Tongue (tissue), 2 donors: Measurements from ENCODE around the gene KCTD5. TPM values are rescaled to one million over a fixed set of nuclear protein-coding genes. Genes with fewer than 3 reads are reported as not detected.
A peak's percentile ranks its signal among the peaks of the same experiment; 100 is the strongest.
"Not testable (repeated sequence)": the region's sequence is repeated elsewhere in the genome, so short reads cannot be mapped to it uniquely, and the experiment has no call there.

Source experiments
- DNase-seq: peaks from one replicate; pipeline ENCODE4 v3.0.0-alpha.2; 2015
- total RNA-seq: library from RNA; depleted of rRNA; stranded (reverse); fragments of >200 nt; gene quantifications from one replicate; pipeline ENCODE4 v1.2.3, GENCODE V29; 2014

KCTD5 gene
- total RNA-seq, 1 donor from 2014 or later, result 28.4 TPM

GRCh38 chr16:2673066-2673999, 9.0 kb upstream of the KCTD5 start:
- peak; percentile 98 for DNase-seq

DNA sequence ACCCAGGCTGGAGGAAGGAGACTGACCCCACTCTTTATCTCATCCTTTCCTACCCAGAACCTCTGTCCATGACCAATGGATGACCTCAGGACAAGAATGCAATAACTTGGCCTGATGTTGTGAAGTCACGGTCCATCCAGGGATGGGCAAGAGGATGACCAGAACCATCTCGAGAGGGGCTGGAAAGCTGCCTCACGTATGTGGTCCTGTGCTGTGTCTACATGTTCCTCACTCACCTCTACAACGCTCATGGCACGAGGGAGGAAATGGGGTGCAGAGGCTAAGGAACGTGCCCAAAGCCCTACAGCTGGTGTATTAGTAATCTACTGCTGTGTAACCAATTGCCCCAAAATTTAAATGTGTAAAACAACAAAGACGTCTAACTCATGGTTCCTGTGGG, 7.3 kb upstream of the KCTD5 start:
- DNase-seq, result no peak

DNA sequence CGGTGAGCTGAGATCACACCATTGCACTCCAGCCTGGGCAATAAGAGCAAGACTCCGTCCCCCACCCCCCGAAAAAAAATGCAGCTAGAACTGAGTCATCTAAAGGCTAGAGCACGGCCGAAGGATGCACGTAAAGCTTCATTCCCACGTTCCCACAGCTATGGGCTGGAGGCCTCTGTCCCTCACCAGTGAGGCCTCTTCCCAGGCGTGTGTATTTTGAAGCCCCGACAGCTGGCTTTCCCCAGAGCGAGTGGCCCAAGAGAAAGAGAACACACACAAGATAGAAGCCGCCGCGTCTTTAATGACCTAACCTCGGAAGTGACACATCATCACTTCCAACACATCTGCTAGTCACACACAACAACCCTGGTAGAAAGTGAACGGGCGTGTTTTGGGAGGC, 6.6 kb upstream of the KCTD5 start:
- DNase-seq, result peak; percentile 14

DNA sequence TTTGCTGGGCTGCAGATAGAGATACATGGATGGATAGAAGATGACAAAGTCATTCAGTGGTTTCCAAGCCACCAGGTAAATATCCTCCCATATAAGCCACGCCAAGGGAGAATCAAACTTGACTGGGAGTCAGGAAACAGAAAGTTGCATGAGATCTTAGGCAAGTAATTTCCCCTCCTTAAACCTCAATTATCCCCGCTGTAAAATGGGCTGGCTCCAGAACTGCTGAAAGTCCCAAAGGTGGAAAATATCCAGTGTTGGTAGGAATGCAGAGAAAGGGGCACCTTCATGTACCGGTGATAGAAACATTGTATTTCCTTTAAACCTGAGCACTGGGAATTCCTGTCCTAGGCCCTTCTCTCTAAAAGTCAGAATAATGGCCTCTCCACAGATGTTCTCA, 5.4 kb upstream of the KCTD5 start:
- not testable (repeated sequence) for DNase-seq

GRCh38 chr16:2678206-2678965, 3.9 kb upstream of the KCTD5 start:
- DNase-seq, result not testable (repeated sequence)

DNA sequence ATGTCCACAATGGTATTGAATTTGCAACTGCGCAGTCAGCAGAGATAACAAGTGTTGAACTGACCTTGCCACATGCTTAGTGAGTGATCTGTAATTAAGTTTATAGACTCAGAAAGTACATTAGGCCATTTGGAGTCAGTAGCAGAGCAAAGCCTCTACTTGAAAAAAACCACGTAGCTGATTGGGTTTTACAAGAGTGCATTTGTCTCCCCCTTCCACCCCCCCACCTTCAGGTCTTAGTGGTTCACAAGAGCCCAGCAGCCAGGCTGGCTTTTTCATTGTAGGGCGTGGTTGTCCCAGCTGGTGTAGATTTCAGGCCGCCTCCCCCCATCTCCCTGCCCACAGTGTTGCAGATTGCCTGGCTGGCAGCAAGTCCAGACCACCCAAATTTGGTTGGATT, 2.4 kb upstream of the KCTD5 start:
- DNase-seq, result peak; percentile 82

- DNase-seq, result peak; percentile 16
These were observed 2.0 kb upstream of the KCTD5 start for GRCh38 chr16:2680360-2680759.

DNA sequence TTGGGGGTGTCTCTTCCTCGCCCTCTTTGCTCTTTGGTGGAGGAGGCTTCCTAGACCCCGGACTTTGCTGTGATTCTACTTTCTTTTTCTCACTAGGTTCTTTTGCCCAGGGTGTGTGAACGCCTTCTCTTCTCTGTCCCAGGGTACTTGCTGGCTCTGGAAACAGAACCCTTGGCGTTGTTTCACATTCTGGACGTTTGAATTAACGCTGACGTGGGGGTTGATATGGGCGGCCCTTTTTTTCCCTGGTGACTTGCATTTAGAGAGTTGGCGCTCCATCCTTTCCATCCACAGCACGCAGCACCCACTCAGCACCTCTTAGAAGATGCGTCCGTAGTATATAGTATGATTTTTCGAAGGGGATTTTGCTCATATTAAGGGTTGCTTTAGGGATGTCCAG, 718 bp downstream of the KCTD5 start:
- DNase-seq, result not testable (repeated sequence)

DNA sequence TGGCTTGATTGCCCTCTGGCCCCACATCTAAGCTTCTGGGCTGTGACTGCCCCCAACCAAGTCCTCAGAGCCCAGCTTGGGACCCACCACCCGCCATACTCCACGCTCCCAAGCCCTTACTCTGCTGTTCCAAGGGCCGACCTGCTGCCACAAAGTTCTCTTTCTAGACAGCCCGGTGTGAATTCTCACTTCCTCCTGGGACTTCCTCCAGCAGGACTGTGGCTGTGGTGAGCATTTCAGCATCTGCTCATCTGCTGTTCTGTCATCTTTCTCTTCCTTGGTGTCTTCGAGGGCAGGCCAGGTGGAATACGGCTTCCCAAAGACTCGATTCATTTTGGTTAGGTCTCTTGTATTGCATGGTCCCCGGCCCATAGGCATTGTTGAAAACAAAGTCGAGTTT, 3.8 kb downstream of the KCTD5 start:
- not testable (repeated sequence) for DNase-seq

DNA sequence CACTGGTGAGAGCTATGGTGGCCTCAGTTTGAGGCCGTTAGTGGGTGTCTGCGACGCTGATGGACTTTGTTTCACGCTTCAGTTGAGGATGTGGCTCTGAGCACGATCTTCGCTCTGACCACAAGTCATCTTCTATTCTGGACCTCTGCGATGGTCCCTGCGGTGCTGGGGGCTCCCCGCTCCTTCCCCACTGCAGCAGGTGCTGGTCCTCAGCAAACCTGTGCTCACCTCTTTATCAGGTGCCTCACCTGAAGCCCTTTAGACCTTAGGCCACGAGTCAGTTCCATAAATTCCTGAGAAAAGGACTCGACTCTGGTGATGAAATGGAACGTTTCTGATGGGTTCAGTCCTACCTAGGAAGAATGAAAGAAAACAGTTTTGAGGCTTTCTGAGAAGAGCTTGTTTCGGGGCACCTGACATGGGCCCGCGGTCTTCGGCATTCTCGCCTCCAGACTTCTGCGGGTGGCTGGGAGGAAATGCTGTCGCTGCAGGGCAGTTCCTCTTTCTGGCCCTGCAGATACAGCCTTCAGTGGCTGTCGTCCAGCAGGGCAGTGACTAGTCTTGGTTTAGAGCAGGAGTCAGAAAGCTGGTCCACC, 4.7 kb downstream of the KCTD5 start:
- no peak for DNase-seq

DNA sequence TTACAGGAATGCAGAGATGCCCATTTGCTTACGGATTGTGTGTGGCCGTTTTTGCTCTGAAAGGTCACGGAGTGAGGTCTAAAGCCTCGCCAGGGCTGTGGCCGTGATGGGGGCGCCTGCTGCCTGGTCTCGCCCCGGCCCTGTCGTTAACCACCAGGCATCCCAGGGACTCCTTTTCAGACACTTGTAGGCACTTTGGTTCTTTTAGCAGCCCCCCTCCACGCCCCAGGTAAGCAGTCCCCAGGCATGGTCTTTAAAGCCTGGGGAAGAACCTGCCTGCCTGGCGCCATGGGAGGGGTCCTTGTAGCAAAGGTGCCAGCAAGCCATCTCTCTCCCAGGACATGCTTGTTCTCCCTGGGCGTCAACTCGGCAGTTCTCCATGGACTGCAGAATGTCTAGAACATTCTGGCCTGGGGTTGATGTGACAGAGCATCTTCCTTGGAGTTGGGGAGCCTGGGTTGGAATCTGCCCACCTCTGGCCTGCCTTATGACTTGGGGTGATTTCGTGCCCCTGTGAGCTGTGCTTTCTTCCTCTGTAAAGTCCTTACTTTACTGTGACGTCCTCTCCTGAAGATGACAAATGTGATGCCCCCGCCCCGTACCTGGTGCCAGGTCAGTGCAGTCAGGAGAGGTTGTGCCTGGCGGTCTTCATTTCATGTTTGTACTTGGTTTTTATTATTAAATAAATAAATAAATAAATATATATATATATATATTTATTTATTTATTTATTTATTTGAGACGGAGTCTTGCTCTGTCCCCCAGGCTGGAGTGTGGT, 5.4 kb downstream of the KCTD5 start:
- no peak for DNase-seq

- not testable (repeated sequence) for DNase-seq
These were observed 7.1 kb downstream of the KCTD5 start for GRCh38 chr16:2689422-2689821.

- DNase-seq, result no peak
These were observed 7.9 kb downstream of the KCTD5 start for GRCh38 chr16:2689968-2690801.

DNA sequence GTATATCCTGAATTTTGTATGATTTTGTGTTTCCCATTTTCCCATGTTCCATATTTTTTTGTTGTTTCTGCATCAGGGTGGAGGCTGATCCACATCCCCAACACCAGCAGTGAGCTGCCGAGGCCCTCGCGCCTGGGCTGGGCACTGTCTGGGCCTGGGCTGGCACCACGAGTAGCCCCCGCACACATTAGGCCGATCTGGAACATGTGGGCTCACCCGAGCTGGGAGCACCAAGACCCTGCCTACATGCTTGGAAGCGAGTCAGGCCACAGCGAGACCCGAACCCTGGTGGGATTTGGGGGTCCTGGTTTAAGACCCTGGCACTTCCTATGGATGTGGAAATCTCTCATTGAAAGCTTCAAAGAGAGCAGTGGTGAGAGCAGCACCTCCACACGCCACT, 8.5 kb downstream of the KCTD5 start:
- no peak for DNase-seq

DNA sequence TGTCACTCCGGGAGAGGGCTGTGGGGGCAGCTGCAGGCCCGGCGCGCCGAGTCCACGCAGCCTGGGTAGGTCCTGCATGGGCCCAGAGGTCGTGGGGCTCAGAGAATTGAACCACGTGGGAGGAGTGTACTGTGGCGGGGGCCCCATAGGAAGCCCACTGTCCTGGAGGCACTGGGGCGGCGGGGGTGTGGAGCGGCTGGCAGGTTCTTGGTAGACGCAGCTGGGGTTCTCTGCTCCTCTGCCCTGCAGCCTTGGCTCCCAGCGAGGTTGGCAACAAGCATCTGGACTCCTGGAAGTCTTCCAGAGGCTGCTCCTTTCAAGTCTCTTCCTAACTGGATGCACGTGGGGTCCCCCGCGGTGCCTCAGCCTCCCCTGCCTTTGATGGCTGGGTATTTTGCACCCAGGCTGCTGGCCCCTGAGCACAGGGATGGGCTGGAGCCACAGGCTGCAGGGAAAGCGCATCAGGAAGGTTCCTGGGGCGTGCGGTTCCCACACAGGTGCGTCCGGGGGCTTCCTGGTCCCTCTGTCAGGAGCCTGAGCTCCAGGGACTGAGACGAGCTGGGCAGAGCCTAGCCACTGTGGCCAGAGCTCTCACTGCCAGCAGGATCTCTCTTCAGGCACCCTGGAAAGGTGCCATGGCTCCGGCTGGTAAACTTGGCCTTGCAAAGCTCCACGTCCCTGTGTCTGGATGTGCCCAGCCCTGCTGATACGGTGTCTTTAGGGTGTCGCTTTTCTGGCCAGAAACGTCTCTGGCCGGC, 9.3 kb downstream of the KCTD5 start:
- DNase-seq, result peak; percentile 75

DNA sequence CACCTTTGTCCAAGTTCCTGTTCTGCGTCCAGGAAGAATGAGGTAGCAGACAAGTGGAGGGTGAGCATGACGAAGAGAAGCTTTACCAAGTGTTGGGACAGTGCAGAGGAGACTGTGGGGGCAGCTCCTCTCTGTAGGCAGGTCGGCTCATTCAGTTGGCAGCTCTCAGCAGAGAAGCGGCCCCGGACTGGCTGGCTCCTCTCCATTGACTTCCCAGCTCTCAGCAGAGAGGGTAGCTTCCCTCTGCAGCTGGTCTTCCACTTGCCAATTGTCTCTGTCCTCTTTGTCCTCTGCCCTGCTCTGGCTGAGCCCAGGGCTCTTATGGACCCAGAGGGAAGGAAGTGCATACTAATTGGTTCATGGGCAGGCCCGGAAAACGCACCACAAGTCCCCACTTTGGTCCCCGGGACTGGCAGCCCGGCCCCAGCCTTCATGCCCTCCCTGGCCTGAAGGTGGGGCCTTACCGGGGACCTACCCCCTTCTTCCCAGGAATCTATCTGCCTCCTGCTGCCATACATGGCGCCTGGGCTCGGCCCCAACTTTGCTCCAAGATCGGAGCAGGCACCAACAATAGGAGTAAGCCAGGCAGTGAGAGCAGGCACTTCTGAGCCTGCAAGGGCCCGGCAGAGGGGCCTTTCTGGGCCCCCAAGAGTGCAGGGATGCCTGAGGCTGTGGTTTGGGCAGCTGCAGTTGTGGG, 10.1 kb downstream of the KCTD5 start:
- DNase-seq, result peak; percentile 84

GRCh38 chr16:2692948-2693651, 10.8 kb downstream of the KCTD5 start:
- peak; percentile 87 for DNase-seq

DNA sequence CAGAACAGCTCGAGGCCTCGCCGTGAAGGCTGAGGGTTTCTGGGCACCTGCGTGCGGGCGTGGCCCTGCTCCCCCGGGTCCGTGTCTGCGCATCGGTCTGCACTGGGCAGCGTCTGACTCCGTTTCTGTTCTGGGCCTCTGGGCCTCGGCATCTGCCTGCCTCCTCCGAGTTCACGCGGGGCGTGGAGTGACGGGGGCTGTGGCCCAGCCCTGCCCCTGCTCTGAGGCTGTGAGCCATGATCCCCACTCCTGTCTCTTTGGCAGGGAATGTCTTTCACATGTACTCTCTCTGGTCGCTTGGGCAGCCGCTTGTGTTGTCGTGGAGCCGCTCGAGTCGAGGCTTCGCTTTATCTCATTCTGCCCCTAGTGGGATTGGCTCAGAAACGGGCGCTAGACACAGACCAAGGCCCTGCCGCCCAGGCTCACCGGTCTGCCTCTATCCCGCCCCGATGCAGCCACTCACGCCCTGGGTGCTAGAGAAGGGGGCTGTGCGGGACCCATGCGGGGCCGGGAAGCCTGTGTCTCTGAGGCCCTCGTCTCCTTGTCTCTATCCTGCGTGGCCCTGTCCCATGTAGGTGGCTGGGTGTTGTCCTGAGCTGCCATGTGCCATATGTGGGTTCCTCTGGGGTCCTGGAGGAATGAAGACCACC, 14.4 kb downstream of the KCTD5 start:
- not testable (repeated sequence) for DNase-seq
